ENCODE results near the gene GH1.
"Not testable (repeated sequence)": the region's sequence is repeated elsewhere in the genome, so short reads cannot be mapped to it uniquely, and the experiment has no call there.

GH1 gene

DNA sequence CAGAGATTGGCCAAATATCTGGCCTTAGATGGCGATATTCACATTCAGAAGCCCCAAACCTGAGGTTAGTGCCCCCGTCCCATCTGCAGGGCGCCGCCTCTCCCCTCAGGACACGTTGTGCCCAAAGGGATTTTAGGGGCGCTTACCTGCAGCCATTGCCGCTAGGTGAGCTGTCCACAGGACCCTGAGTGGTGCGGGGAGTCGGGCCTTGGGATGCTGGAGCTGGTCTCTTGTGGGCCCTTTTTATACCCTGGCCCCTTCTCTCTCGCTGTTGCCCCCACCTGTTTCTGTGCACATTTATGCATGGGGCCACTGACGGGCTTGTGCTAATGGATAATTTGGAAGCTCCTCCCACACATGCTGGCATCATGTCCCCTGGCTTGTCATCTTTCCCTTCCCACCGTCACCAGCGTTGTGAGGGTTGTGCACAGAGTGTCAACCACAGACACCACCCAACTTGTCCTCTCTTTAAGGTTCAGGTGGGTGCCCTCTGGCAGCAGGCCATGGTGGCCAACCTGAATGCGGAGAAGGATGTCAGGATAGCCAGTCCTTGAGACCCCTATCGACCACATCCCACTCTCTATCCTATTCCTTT, 7.5 kb downstream of the GH1 start, which contains the start of gene CSHL1:
Gene CSHL1 (minus strand): TSS at position 218 of the 595 bp plus-strand sequence. CDS start 62 bp downstream, at position 156.
- Histone ChIP-seq H3K9me3 (ENCODE audit: insufficient read depth, low read length, severe bottlenecking) (no peaks in the 10 kb centered on the region), H3K27ac (ENCODE audit: low read length) (no peak within 1 kb of the TSS), H3K4me3 (ENCODE audit: low read depth in 1 of 2, low read length in 2 of 2) (no peak within 1 kb of the TSS), H4K20me1 (ENCODE audit: insufficient read depth, low read length) (no peaks in the 10 kb centered on the region), H3K79me2 (ENCODE audit: insufficient read depth, low read length) (no peaks in the 10 kb centered on the region), H2AFZ (ENCODE audit: low read depth, low read length) (no peak within 1 kb of the TSS), H3K4me1 (ENCODE audit: insufficient read depth, low read length) (no peaks in the 10 kb centered on the region), H3K36me3 (ENCODE audit: insufficient read depth, low read length) (no peaks in the 10 kb centered on the region), H3K9ac (ENCODE audit: low read depth, low read length) (no peak within 1 kb of the TSS), H3K27me3 (ENCODE audit: insufficient read depth, low read length, poor library complexity) (no peaks in the 10 kb centered on the region), H3K4me2 (ENCODE audit: insufficient read depth, low read length) (no peak within 1 kb of the TSS)
- DNase-seq, result no peak
- TF ChIP-seq EZH2 (IDR thresholded peaks at IDR 0.05; ENCODE audit: borderline replicate concordance, low read depth, low read length, severe bottlenecking), result no peak
- TF ChIP-seq, protein P1, sequence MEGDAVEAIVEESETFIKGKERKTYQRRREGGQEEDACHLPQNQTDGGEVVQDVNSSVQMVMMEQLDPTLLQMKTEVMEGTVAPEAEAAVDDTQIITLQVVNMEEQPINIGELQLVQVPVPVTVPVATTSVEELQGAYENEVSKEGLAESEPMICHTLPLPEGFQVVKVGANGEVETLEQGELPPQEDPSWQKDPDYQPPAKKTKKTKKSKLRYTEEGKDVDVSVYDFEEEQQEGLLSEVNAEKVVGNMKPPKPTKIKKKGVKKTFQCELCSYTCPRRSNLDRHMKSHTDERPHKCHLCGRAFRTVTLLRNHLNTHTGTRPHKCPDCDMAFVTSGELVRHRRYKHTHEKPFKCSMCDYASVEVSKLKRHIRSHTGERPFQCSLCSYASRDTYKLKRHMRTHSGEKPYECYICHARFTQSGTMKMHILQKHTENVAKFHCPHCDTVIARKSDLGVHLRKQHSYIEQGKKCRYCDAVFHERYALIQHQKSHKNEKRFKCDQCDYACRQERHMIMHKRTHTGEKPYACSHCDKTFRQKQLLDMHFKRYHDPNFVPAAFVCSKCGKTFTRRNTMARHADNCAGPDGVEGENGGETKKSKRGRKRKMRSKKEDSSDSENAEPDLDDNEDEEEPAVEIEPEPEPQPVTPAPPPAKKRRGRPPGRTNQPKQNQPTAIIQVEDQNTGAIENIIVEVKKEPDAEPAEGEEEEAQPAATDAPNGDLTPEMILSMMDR (IDR thresholded peaks at IDR 0.05; ENCODE audit: borderline replicate concordance, extremely low read depth, low read length, poor library complexity, severe bottlenecking), result no peak
- ATAC-seq (ENCODE audit: insufficient read depth, low read depth), result no peak

DNA sequence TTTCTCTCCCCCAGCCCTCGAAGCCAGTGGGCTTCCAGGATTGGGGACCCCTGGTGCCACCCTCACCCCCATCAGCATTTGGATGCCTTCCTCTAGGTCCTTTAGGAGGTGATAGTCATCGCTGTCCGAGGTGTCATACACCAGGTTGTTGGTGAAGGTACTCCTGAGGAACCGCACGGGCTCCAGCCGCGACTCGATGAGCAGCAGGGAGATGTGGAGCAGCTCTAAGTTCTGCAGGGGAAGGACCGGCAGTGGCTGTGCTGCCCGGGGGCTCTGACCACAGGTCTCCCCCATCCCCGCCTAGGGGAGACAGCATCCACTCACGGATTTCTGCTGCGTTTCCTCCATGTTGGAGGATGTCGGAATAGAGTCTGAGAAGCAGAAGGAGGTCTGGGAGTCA, 8.5 kb downstream of the GH1 start:
- Histone ChIP-seq H3K4me1 (ENCODE audit: insufficient read depth, low read length) (no peaks in the 10 kb centered on the region), H3K79me2 (ENCODE audit: insufficient read depth, low read length) (no peaks in the 10 kb centered on the region), H3K4me3 (ENCODE audit: low read depth in 1 of 2, low read length in 2 of 2) (no peak overlapping the region), H3K27ac (ENCODE audit: low read length) (no peak overlapping the region), H3K9me3 (ENCODE audit: insufficient read depth, low read length, severe bottlenecking) (no peaks in the 10 kb centered on the region), H2AFZ (ENCODE audit: low read depth, low read length) (no peak overlapping the region), H3K9ac (ENCODE audit: low read depth, low read length) (no peak overlapping the region), H3K4me2 (ENCODE audit: insufficient read depth, low read length) (no peak overlapping the region), H3K27me3 (ENCODE audit: insufficient read depth, low read length, poor library complexity) (no peaks in the 10 kb centered on the region), H3K36me3 (ENCODE audit: insufficient read depth, low read length) (no peaks in the 10 kb centered on the region), H4K20me1 (ENCODE audit: insufficient read depth, low read length) (no peaks in the 10 kb centered on the region)
- DNase-seq, result no peak
- TF ChIP-seq, protein P1 (IDR thresholded peaks at IDR 0.05; ENCODE audit: borderline replicate concordance, extremely low read depth, low read length, poor library complexity, severe bottlenecking), result no peak
- no peak for TF ChIP-seq EZH2 (IDR thresholded peaks at IDR 0.05; ENCODE audit: borderline replicate concordance, low read depth, low read length, severe bottlenecking)
- no peak for ATAC-seq (ENCODE audit: insufficient read depth, low read depth)

DNA sequence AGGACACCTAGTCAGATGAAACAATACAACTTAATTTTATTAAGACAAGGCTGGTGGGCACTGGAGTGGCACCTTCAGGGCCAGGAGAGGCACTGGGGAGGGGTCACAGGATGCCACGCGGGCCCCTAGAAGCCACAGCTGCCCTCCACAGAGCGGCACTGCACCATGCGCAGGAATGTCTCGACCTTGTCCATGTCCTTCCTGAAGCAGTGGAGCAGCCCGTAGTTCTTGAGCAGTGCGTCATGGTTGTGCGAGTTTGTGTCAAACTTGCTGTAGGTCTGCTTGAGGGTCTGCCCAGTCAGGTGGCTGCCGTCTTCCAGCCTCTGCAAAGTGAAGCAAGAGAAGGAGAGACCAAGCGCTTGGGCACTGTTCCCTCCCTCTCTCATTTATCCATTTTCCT, 9.1 kb downstream of the GH1 start:
- H3K27ac ChIP-seq (ENCODE audit: low read length); H3K27me3 ChIP-seq (ENCODE audit: insufficient read depth, low read length, poor library complexity); ATAC-seq (ENCODE audit: insufficient read depth, low read depth); H3K36me3 ChIP-seq (ENCODE audit: insufficient read depth, low read length); H3K79me2 ChIP-seq (ENCODE audit: insufficient read depth, low read length); H2AFZ ChIP-seq (ENCODE audit: low read depth, low read length); H3K4me2 ChIP-seq (ENCODE audit: insufficient read depth, low read length); DNase-seq; H3K4me1 ChIP-seq (ENCODE audit: insufficient read depth, low read length); H3K9ac ChIP-seq (ENCODE audit: low read depth, low read length); H3K9me3 ChIP-seq (ENCODE audit: insufficient read depth, low read length, severe bottlenecking); H4K20me1 ChIP-seq (ENCODE audit: insufficient read depth, low read length); H3K4me3 ChIP-seq (ENCODE audit: low read depth in 1 of 2, low read length in 2 of 2): not testable (repeated sequence)

DNA sequence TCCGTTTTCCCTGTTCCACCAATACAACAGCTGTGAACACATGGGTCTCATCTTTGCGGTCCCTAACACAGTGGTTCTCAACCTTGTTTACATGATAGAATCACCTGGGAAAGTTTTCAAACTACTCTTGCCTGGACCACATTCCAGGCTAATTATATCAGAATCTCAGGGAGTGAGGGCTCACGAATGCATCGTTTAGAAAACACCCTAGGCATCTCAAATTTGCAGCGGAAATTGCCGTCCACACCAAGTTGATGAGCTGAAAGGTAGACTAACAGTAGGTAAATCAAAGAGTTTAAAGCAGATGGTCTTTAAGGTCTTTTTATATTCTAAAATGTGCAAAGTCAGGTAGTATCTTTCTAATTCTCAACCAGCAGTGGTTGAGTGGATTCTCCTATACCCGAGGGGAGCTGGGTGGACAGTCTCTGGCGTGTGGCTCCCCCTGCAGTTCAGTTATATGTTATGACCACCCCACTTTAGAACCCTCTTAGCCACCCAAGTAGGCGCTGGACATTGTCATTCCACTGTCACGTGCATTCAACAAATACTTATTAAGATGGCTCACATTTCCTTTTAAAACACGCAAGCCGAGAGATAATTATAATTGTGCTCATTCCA, 11.4 kb downstream of the GH1 start:
- not testable (repeated sequence) for H3K9me3 ChIP-seq (ENCODE audit: insufficient read depth, low read length, severe bottlenecking); H3K79me2 ChIP-seq (ENCODE audit: insufficient read depth, low read length); H3K27me3 ChIP-seq (ENCODE audit: insufficient read depth, low read length, poor library complexity); H2AFZ ChIP-seq (ENCODE audit: low read depth, low read length); H4K20me1 ChIP-seq (ENCODE audit: insufficient read depth, low read length); DNase-seq; H3K4me2 ChIP-seq (ENCODE audit: insufficient read depth, low read length); H3K27ac ChIP-seq (ENCODE audit: low read length); H3K4me1 ChIP-seq (ENCODE audit: insufficient read depth, low read length); H3K9ac ChIP-seq (ENCODE audit: low read depth, low read length); H3K36me3 ChIP-seq (ENCODE audit: insufficient read depth, low read length); H3K4me3 ChIP-seq (ENCODE audit: low read depth in 1 of 2, low read length in 2 of 2)
- 0 out of 3 replicates have a peak, but pooled peaks have one; percentile 46 for ATAC-seq (ENCODE audit: insufficient read depth, low read depth)
- TF ChIP-seq, protein P1 (IDR thresholded peaks at IDR 0.05; ENCODE audit: borderline replicate concordance, extremely low read depth, low read length, poor library complexity, severe bottlenecking), result peak; percentile 23

DNA sequence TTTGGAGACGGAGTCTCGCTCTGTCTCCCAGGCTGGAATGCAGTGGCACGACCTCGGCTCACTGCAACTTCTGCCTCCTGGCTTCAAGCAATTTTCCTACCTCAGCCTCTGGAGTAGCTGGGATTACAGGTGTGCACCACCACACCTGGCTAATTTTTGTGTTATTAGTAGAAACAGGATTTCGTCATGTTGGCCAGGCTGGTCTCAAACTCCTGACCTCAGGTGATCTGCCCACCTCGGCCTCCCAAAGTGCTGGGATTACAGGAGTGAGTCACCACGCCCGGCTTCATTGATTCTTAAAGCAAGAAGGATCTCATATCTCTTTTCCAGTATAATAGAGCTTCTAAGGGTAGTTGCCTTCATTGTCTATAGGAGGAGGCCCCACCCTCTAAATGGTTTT, 13.8 kb downstream of the GH1 start:
- ATAC-seq (ENCODE audit: insufficient read depth, low read depth); H3K9me3 ChIP-seq (ENCODE audit: insufficient read depth, low read length, severe bottlenecking); DNase-seq; H3K27me3 ChIP-seq (ENCODE audit: insufficient read depth, low read length, poor library complexity); H3K4me1 ChIP-seq (ENCODE audit: insufficient read depth, low read length); H3K4me3 ChIP-seq (ENCODE audit: low read depth in 1 of 2, low read length in 2 of 2); H3K79me2 ChIP-seq (ENCODE audit: insufficient read depth, low read length); H3K4me2 ChIP-seq (ENCODE audit: insufficient read depth, low read length); H3K9ac ChIP-seq (ENCODE audit: low read depth, low read length); H3K27ac ChIP-seq (ENCODE audit: low read length); H3K36me3 ChIP-seq (ENCODE audit: insufficient read depth, low read length); H4K20me1 ChIP-seq (ENCODE audit: insufficient read depth, low read length); H2AFZ ChIP-seq (ENCODE audit: low read depth, low read length): not testable (repeated sequence)
